IPS-11a (cell line): ENCODE results near the gene CSNK1A1.
"Not testable (repeated sequence)": the region's sequence is repeated elsewhere in the genome, so short reads cannot be mapped to it uniquely, and the experiment has no call there.

Experiments used
- H3K4me3 ChIP-seq: one replicate; pipeline ENCODE4 v1.5.1; 2013; ENCODE audit warnings: low read depth, low read length, control low read depth

Gene CSNK1A1

DNA sequence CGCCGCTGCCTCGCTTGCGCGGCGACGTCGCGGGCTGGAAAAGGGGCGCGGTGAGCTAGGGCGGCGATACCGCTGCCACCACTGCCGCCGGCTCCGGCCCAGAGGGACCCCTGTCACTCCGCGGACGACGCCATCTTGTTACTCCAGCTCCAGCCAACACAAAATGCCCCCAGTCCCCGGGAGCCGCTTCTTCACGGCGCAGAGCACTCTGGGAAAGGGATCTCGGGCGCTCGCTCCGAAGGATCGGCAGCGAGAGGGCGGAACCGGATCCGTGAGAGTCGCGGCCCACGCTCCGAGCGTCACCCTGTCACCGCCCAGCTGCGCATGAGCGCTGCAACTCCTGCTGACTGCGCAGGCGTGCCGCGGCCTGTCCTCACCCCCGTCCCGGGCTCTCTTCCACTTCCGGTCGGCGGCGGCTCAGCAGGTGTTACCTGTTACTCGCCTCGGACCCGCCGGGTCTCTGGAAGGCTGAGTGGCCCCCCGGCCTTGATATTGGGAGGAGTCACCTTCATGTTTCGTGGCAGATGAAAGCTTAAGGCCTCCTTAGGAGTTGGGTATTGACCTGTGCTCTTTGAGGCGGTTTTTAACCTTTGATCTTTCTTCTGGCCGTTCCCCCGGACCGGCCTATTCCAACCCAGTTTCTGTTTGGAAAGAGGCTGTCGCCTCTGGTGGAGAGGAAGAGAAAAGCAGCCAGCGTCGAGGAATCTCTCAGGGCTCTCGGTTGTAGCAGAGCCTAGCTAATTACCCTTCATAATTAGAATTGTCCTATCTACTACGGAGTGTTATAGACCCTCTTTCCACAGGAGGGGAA is at the start of gene CSNK1A1:
Gene CSNK1A1 (minus strand): TSS at position 213 of the 811 bp plus-strand sequence. CDS start 475 bp downstream, outside the sequence.
- H3K4me3 ChIP-seq = peak within 1 kb of the TSS; percentile 98

DNA sequence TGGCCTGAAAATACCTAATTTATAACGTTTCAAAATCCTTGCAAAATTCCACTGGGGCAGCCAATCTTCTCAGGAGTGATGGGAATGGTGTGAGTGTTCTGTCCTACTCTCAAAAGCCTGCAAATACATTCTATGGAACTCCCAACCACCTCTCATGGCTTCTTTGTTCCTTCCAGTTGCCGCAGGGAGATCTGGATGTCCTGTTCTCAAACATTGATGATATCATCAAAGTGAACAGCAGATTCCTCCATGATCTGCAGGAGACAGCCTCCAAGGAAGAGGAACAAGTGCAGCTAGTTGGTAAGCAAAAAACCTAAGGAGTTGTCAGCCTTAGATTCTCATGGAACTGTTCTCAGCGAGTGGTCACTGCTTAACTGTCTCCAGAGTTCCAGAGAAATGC is 49.7 kb upstream of the CSNK1A1 start:
- no peak overlapping the region for H3K4me3 ChIP-seq

DNA sequence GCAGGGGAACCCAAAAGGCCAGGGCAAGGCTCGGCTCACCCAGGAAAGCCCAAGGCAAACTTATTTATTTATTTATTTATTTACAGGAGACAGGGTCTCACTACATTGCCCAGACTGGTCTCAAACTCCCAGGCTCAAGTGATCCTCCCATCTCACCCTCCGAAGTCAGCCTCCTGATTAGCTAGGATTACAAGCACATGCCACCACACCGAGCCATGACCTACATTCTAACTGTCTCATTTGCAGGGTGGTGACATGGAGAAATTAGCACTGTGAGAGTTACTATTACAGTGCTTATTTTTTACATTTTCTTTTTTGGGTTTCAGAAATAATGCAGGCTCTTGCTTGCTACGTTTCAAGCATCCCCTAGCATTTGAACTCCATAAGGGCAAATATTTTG is 48.1 kb upstream of the CSNK1A1 start:
- no peak overlapping the region for H3K4me3 ChIP-seq

DNA sequence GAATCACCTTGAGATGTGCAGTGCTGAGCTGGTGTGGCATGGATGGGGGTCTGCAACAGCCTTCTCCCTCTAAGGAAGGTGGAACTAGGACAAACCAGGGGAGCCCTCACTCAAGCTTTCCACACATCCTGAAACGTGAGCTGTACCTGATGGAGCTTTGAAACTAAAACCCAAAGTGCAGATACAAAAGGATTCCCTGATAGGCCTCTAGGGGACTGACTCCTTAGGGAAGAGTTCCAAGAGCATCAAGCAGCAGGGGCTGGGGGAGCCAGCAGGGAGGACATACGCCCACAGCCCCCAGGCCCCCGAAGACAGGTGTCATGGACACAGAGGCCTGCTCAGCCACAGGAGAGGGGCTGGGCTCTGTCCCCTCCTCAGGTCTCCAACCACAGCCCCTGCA is 47.7 kb upstream of the CSNK1A1 start:
- H3K4me3 ChIP-seq = no peak overlapping the region

DNA sequence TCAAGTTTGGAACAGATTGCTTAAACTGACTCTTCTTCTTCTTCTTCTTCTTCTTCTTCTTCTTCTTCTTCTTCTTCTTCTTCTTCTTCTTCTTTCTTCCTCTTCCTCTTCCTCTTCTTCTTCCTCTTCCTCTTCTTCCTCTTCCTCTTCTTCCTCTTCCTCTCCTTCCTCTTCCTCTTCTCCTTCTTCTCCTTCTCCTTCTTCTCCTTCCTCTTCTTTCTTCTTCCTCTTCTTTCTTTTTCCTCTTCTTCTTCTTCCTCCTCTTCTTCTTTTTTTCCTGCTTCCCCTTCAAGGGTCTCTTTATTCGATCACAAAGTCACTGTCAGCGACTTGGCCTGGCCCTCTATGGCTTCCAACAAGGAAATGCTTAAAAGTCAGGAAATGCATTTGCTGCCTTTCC is 47.0 kb upstream of the CSNK1A1 start:
- not testable (repeated sequence) for H3K4me3 ChIP-seq

DNA sequence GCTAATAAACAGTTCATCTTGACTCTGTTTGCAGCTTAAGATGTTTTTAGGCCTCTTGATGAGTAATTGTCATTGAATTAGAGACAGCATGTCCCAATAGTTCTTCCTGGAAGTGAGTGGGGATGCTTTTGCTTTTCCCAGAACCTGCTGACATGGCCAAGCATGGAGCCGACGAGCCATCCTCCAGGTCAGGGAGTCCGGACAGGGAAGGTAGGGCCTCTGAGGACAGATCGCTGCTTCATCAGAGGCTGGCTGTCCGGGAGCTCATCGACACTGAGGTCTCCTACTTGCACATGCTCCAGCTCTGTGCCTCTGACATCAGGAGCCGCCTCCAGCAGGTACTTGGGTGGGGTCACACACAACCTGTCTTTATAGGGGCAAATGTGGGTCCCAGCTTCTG is 46.4 kb upstream of the CSNK1A1 start:
- H3K4me3 ChIP-seq = no peak overlapping the region

DNA sequence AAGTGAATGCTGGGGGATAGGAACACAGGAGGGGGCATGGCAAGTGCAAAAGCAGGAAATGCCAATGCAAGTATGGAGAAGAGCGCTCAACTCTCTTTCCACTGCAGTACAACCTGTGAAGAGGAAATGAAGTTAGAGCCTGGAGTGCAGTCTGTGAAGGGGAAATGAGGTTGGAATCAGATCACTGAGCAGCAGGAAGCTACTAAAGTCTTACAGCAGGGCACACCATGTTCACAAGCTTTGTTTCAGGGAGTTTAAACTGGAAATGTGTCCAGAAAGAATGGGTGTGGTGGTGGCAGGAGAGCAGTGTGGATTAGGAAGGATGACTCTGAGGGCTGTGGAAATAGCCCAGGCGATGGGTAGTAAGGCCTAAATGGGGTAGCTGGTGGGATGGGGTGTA is 45.5 kb upstream of the CSNK1A1 start:
- no peak overlapping the region for H3K4me3 ChIP-seq

DNA sequence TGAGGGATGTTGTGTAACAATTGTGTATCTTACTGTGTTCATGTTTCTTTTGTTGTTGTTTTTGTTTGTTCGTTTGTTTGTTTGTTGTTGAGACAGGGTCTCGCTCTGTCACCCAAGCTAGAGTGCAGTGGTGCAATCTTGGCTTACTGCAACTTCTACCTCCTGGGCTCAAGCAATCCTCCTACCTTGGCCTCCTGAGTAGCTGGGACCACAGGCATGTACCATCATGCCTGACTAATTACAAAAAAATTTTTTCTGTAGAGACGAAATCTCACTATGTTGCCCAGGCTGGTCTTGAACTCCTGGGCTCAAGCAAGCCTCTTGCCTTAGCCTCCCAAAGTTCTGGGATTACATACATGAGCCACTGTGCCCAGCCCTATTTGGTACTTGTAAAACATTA is 43.9 kb upstream of the CSNK1A1 start:
- H3K4me3 ChIP-seq = not testable (repeated sequence)

DNA sequence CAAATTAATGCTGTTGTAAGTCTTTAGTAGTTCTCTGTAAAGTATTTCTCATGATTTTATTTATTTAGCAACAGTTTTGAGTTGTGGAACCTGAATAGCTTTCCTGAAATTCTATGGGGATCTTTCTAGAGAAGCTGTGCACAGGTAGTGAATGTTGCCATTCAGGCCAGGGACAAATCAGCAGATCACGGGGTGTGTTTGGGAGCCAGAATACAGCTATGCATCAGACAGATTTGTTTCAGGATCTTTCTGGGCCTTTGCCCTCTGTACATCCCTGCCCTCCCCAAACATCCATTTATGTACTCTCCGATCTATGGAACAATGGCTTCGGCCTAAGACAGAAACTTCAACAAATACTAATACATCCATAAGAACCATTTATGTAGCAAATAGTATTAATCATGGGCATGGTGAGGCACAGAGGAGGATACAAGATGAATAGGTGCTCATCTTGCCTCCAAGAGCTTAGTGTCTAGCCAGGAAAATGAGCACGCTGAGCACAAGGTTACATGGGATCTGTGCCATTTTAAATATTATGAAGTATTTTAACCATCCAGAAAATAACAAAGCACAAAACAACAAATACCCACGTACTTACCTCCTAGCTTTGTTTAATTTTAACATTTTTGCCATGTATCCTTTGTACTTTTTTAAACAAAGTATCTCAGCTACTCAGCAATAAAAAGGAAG is 43.1 kb upstream of the CSNK1A1 start:
- H3K4me3 ChIP-seq = no peak overlapping the region

DNA sequence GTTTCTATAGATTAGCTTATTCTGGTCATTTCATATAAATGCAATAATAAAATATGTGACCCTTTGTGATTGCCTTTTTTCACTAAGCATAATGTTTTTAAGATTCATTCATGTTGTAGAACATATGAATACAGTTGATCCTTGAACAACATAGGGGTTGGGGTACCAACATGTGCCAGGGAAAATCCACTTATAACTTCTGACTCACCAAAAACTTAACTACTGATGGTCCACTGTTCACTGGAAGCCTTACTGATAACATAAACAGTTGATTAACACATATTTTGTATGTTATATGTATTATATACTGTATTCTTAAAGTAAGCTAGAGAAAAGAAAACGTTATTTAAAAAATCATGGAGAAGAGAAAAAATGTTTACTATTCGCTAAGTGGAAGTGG is 42.1 kb upstream of the CSNK1A1 start:
- H3K4me3 ChIP-seq = no peak overlapping the region

DNA sequence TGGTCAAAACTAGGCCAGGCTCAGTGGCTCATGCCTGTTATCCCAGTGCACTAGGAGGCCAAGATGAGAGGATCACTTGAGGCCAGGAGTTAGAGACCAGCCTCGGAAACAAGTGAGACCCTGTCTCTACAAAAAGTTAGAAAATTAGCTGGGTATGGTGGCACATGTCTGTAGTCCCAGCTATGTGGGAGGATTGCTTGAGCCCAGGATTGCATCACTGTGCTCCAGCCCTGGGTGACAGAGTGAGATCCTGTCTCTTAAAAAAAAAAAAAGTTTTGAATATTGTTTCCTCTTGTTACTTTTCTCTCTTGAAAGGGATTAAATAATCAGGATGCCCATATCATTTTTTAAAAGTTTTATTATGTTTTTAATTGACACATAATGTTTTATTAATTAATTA is 37.7 kb upstream of the CSNK1A1 start:
- H3K4me3 ChIP-seq = no peak overlapping the region

DNA sequence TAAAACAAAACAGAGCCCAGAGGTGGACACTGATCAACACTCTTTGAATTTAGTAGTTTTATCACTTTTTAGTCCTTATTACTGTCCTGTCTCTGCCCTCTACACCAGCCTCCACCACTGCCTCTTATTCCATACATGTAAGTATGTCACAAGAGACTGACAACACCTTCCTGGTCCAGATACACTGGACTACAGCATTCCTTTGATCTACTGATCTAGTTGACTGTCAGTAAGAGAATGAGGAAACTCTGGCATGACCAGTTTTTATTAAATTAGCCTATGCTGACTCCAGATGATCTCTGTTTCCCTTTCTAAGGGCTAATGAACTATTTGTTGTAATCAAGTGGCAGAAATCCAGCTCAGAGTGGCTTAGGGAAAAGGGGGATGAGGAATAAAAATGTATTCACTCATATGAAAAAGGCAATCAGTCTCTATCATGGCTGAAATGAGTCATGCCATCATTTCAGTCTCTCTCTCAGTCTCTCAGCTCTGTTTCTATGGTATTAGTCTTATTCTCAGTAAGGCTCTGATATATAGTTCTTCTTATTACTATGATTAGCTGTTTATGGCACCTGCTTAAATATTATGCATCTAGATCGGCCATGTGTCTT is 35.6 kb upstream of the CSNK1A1 start:
- no peak overlapping the region for H3K4me3 ChIP-seq

DNA sequence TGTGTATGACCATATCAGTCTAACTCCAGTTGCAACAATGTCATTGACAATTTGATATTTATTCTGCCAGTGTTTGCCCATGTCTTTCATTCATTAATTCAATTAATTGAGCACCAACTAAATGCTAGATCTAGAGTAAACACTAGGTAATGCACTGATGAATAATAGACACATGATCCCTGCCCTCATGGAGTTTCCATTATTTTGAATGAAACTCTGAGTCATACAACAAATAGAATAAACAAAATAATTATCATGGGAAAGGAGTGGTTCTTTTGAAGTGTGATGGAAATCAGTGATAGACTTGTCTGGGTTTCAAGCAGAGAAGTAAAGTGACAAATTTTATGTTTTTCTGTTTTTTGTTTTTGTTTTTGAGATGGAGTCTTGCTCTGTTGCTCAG is 34.7 kb upstream of the CSNK1A1 start:
- H3K4me3 ChIP-seq = no peak overlapping the region

DNA sequence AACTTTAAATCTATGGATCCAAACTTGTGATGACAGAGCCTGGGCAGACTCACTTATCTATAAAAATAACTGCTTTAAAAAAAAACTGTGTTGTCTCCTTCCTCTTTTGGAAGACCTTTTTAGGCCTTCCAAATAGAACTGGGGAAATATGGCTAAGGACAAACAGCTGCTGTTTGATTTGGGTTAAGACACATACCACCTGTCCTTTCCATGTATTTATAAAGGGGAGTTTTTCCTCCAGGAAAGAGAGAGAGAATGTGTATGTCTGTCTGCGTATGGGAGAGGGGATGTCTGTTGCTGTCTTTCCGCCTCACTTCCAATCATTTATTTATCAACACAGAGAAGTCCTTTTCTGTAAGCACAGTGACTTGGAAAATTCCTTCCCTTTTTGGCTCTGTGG is 32.9 kb upstream of the CSNK1A1 start:
- H3K4me3 ChIP-seq = no peak overlapping the region

DNA sequence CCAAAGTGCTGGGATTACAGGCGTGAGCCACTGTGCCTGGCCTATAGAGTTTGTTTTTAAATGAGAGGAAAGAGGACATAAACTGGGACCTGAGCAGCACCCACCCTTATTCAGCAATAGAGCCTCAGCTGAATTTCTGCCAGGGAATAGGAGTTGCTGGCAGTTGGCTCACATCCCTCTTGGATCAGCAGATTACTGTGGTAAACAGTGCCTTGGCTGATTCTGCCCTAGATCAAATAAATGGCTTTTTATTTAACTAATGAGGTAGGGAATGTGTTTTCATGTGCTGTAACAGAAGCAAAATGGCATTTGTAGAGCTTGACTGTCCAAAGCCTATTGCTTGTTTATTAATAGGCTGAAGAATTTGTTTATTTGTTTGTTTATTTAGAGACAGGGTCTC is 32.2 kb upstream of the CSNK1A1 start:
- no peak overlapping the region for H3K4me3 ChIP-seq

DNA sequence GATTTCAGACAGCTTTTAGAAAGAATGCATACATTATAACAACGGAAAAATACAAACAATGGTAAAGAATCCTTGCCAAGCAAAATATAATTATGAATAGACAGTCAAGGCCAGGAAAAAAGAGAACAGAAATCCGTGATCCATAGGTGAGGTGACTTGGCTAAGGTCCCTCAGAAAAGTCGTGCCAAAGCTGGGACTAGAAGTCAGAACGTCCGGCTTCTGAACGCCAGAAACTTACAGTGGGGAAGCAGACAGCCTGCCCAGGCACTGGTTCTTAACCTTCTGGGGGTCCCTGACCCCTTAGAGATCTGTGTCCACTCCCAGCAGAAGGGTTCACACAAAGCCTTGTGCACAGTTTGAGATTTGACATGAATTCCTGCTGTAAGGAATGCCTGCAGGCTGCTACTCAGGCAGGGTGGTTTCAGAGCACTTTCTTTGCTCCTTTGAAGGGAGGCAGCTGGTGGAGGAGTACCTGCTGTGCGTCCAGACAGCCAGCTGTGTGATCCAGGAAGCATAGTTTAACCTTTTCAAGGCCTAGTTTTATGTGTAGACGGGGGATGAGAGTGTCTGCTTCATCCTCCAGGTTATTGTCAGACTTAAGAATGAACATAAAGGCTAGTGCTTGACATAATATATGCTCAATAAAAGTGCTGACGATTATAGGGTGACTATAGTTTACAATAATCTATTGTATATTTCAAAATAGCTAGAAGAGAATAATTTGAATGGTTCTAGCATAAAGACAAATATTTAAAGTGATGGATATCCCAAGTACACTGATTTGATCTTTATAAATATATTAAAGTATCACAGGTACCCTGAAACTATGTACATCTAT is 30.9 kb upstream of the CSNK1A1 start:
- H3K4me3 ChIP-seq = no peak overlapping the region

DNA sequence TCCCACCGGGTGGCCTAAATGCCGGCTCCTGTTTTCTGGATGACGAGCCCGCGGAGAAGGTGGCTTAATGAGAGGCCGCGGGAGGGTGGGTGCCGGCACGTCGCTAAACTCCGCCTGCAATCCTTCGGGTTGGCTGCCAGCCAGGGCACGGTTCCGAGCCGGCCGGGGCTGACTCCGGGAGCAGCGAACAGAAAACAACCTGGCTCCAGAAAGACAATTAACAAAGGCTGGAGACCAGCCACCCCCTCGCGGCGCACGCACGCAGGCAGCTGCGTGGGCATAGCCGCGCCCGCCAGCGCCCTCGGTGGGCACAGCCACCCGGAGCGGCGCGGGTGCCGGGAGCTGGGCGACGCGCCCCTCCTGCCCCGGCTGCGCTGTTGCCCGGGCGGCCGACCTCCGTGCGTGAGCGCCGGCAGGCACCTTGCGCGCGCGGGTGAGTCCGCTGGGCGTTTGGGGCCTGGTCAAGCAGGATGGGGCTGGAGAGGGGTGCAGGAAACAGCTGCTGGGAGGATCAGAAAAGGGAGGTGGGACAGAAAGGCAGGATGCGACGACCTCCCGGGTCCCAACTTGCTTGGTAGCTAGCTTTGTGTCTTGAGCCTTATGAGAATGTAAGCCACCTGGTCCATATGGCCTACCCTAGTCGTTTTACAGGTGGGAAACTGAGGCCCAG is 30.1 kb upstream of the CSNK1A1 start, which contains the start of gene ARHGEF37:
Gene ARHGEF37 (plus strand): TSS at position 307 of the 670 bp plus-strand sequence. CDS start 16,272 bp downstream, outside the sequence.
- H3K4me3 ChIP-seq = peak within 1 kb of the TSS; percentile 51

DNA sequence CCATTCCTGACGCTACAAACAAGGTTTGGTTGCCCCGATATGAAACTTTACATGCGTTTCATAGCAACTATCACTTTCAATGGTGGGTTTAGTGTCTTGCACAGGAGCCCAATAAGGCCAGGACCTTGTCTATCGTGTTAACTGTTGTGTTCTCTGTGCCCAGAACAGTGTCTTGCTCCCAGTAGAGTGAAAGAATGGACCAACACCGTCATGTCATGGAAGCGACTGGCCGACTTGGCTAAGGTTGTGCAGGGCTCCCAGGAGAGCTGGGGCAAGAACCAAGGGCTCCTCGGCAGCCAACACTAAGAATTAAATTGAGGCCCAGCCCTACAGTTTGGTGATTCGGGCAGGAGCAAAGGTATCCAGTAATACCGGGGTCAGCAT is 29.6 kb upstream of the CSNK1A1 start:
- H3K4me3 ChIP-seq = peak overlapping the region; percentile 51

DNA sequence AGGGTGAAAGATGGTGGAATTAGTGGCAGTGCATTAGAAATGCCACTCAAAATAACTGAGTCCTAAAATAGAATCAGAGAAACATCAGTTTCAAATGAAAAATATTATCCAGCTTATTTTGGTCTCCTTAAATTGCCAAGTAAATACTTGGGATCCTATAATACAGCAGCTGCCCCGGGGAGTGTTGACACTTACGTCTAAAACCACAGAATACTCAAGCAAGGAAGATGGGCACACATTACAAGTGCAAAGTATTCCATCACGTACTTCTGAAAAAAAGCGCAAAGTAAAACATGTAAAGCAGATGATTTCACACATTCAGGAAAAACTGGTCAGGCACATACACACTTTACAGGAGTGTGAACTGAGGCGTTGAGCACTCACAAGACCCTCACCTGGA is 27.7 kb upstream of the CSNK1A1 start:
- H3K4me3 ChIP-seq = no peak overlapping the region

DNA sequence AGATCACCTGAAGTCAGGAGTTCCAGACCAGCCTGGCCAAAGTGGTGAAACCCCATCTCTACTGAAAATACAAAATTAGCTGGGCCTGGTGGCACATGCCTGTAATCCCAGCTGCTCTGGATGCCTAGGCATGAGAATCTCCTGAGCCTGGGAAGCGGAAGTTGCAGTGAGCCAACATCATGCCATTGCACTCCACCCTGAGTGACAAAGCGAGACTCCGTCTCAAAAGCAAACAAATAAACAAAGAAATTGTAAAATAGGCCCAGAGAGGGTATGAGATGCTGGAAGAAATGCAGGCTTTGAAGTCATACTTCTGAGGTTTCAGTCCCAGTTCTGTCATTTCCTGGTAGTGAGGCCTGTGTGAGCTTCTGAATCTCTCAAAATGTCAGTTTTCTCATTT is 24.8 kb upstream of the CSNK1A1 start:
- H3K4me3 ChIP-seq = no peak overlapping the region

DNA sequence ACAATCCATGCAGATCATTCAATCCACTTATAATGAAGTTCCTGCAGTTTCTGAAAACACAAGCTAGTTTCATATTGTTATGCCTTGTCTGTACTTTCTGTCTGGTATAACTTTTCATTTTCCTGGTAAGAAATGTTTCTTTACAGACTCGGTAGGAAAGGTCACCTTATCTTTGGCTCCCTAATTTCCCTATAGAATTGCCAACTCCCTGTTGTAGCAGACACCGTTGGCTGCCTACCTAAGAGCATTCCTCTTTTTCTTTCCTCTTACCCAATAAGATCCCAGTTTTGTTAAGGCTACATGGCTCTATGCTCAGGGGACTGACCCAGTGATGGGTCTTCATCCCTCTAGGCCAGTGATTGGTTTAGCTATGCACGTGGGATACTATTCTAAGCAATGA is 23.9 kb upstream of the CSNK1A1 start:
- H3K4me3 ChIP-seq = no peak overlapping the region
